ENCODE results near the gene AREG. TPM values are rescaled to one million over a fixed set of nuclear protein-coding genes. Genes with fewer than 3 reads are reported as not detected.

AREG gene
- total and polyA plus RNA-seq, 2 of the 13 experiments (the other 11 are each of a cell fraction or from before 2014, with no cell fraction given) = 6.2 to 7.1 TPM

GRCh38 chr4:74446193-74446868 lies 1.4 kb downstream of the AREG start:
- 57% methylated on average over 8 of the region's 8 CpGs for WGBS (ENCODE audit: low lambda C conversion rate)
- intact Hi-C loops (cut with micrococcal nuclease; ENCODE audit: unreplicated experiment) (no loop called here), in situ Hi-C loops (cut with HindIII; ENCODE audit: extremely low pct_ligation_motif_present, low pct_unique_long_range_greater_than_20kb) (no loop called here)
- FAIRE-seq (no peak), DNase-seq (ENCODE audit: low spot score) (no peak), ATAC-seq (no peak)
- Histone ChIP-seq H4K20me1 (ENCODE audit: insufficient read depth, low read length) (no peaks in the 10 kb centered on the region), H2AFZ (ENCODE audit: low read length) (no peak overlapping the region), H3K4me1 (ENCODE audit: insufficient read depth, low read length) (no peaks in the 10 kb centered on the region), H3K27ac (ENCODE audit: extremely low read length, insufficient read depth, low read length) (no peak overlapping the region), H3K79me2 (ENCODE audit: insufficient read depth, low read length) (no peaks in the 10 kb centered on the region), H3K4me2 (ENCODE audit: low read depth, low read length) (no peak overlapping the region), H3K4me3 (replicated peaks in 1 of 3; ENCODE audit: insufficient read depth in 1 of 3, low read depth in 2 of 3, low read length in 3 of 3) (no peak overlapping the region), H3K27me3 (ENCODE audit: control insufficient read depth in 1 of 2, insufficient read depth in 2 of 2, low read length in 2 of 2) (no peaks in the 10 kb centered on the region), H3K36me3 (replicated peaks in 1 of 2; ENCODE audit: control insufficient read depth in 1 of 2, insufficient read depth in 2 of 2, low read length in 2 of 2) (no peaks in the 10 kb centered on the region), H3K9ac (ENCODE audit: insufficient read depth, low read depth, low read length) (no peak overlapping the region), H3K9me3 (ENCODE audit: low read length) (no peaks in the 10 kb centered on the region)
- ChIA-PET CTCF (ENCODE audit: low intra/inter-chr PET ratio, low total read pairs) (no interaction called here), POLR2A (interaction anchor here (0.9 to 1.3 kb wide), 2 partner anchors 177 to 208 kb away, joined by 3 read pairs; no protein-coding TSS in a partner anchor)
- BruUV-seq (replicated peaks) = no TSS peak
- TF ChIP-seq ETV6 (CRISPR knock-in tag; conservative IDR thresholded peaks at IDR 0.05) (no peak), TCF7L2 (IDR thresholded peaks at IDR 0.05; ENCODE audit: low read depth, low read length) (no peak), FOXA3 (CRISPR knock-in tag; IDR thresholded peaks at IDR 0.05) (no peak), ZBTB7A (CRISPR knock-in tag; IDR thresholded peaks at IDR 0.05) (no peak), PHF5A (CRISPR knock-in tag; IDR thresholded peaks at IDR 0.05; ENCODE audit: low read depth, unreplicated experiment) (no peak), JUND (CRISPR knock-in tag; IDR thresholded peaks at IDR 0.05) (no peak)

GRCh38 chr4:74446896-74447295 lies 2.0 kb downstream of the AREG start:
- ChIA-PET POLR2A (interaction anchor here (0.9 to 1.3 kb wide), 2 partner anchors 177 to 207 kb away, joined by 3 read pairs; no protein-coding TSS in a partner anchor), CTCF (ENCODE audit: low intra/inter-chr PET ratio, low total read pairs) (no interaction called here)
- Histone ChIP-seq H3K27ac (ENCODE audit: extremely low read length, insufficient read depth, low read length) (no peak overlapping the region), H3K36me3 (replicated peaks in 1 of 2; ENCODE audit: control insufficient read depth in 1 of 2, insufficient read depth in 2 of 2, low read length in 2 of 2) (no peaks in the 10 kb centered on the region), H4K20me1 (ENCODE audit: insufficient read depth, low read length) (no peaks in the 10 kb centered on the region), H3K4me1 (ENCODE audit: insufficient read depth, low read length) (no peaks in the 10 kb centered on the region), H3K9ac (ENCODE audit: insufficient read depth, low read depth, low read length) (no peak overlapping the region), H3K4me3 (replicated peaks in 1 of 3; ENCODE audit: insufficient read depth in 1 of 3, low read depth in 2 of 3, low read length in 3 of 3) (no peak overlapping the region), H2AFZ (ENCODE audit: low read length) (no peak overlapping the region), H3K27me3 (ENCODE audit: control insufficient read depth in 1 of 2, insufficient read depth in 2 of 2, low read length in 2 of 2) (no peaks in the 10 kb centered on the region), H3K79me2 (ENCODE audit: insufficient read depth, low read length) (no peaks in the 10 kb centered on the region), H3K9me3 (ENCODE audit: low read length) (no peaks in the 10 kb centered on the region), H3K4me2 (ENCODE audit: low read depth, low read length) (no peak overlapping the region)
- WGBS (ENCODE audit: low lambda C conversion rate) = 91% methylated on average over 1 of the region's 1 CpG
- DNase-seq (ENCODE audit: low spot score) (no peak), ATAC-seq (no peak), FAIRE-seq (no peak)
- intact Hi-C loops (cut with micrococcal nuclease; ENCODE audit: unreplicated experiment) (no loop called here), in situ Hi-C loops (cut with HindIII; ENCODE audit: extremely low pct_ligation_motif_present, low pct_unique_long_range_greater_than_20kb) (no loop called here)
- BruUV-seq (replicated peaks) = no TSS peak
- TF ChIP-seq ZNF792 (CRISPR knock-in tag; IDR thresholded peaks at IDR 0.05) (no peak), ZSCAN22 (CRISPR knock-in tag; IDR thresholded peaks at IDR 0.05) (no peak), STAG1 (CRISPR knock-in tag; IDR thresholded peaks at IDR 0.05) (no peak), ZNF124 (CRISPR knock-in tag; IDR thresholded peaks at IDR 0.05) (no peak), HMGXB4 (CRISPR knock-in tag; IDR thresholded peaks at IDR 0.05; ENCODE audit: borderline replicate concordance in 1 of 2, low read depth in 1 of 2) (no peak), HES4 (CRISPR knock-in tag; IDR thresholded peaks at IDR 0.05; ENCODE audit: borderline replicate concordance) (no peak), E2F1 (CRISPR knock-in tag; IDR thresholded peaks at IDR 0.05) (no peak), ZNF777 (CRISPR knock-in tag; IDR thresholded peaks at IDR 0.05) (no peak)

Measured in HepG2 (cell line).